NT2/D1 (cell line): Measurements from ENCODE around the gene TRPC6.
"Not testable (repeated sequence)": the region's sequence is repeated elsewhere in the genome, so short reads cannot be mapped to it uniquely, and the experiment has no call there.

Experiments used
- DNase-seq: peaks from one replicate; pipeline ENCODE4 v3.0.0-alpha.2; 2011; ENCODE audit warnings: low read depth, low spot score
- H3K27me3 ChIP-seq: 2 replicates; pipeline ENCODE4 v1.6.0; 2011; ENCODE audit warnings: mild to moderate bottlenecking; ENCODE audit not compliant: insufficient read length, insufficient read depth
- H3K36me3 ChIP-seq: 2 replicates; pipeline ENCODE4 v1.6.1; 2011; ENCODE audit warnings: mild to moderate bottlenecking, low read length, mixed read lengths; ENCODE audit not compliant: insufficient read depth, insufficient read length
- H3K4me1 ChIP-seq: 2 replicates; pipeline ENCODE4 v1.5.1; 2011; ENCODE audit not compliant: insufficient read depth, insufficient read length
- H3K4me3 ChIP-seq: 2 replicates; pipeline ENCODE4 v1.5.1; 2011; ENCODE audit warnings: low read depth; ENCODE audit not compliant: insufficient read length
- H3K9ac ChIP-seq: 2 replicates; pipeline ENCODE4 v1.6.0; 2011; ENCODE audit warnings: low read depth; ENCODE audit not compliant: insufficient read length
- H3K9me3 ChIP-seq: 2 replicates; pipeline ENCODE4 v1.5.1; 2011; ENCODE audit warnings: mild to moderate bottlenecking, low read length; ENCODE audit not compliant: insufficient read depth
- SUZ12 ChIP-seq: IDR thresholded peaks from 2 replicates; pipeline ENCODE4 v1.6.1; 2011; ENCODE audit not compliant: insufficient read length, insufficient read depth; ENCODE audit errors: extremely low read depth
- YY1 ChIP-seq: IDR thresholded peaks from 2 replicates; pipeline ENCODE4 v1.6.1; 2011; ENCODE audit not compliant: insufficient read length, insufficient read depth
- ZNF274 ChIP-seq: IDR thresholded peaks from 2 replicates; pipeline ENCODE4 v1.6.1; 2011; ENCODE audit warnings: mild to moderate bottlenecking, low read depth, low read length

The TRPC6 gene

GRCh38 chr11:101442936-101443521 is 140.8 kb downstream of the TRPC6 start:
- TF ChIP-seq SUZ12 (no peak), YY1 (no peak), ZNF274 (no peak)
- no peak for DNase-seq
- Histone ChIP-seq H3K9ac (no peak overlapping the region), H3K4me3 (no peak overlapping the region), H3K27me3 (no peaks in the 10 kb centered on the region), H3K36me3 (no peaks in the 10 kb centered on the region), H3K4me1 (no peaks in the 10 kb centered on the region), H3K9me3 (no peaks in the 10 kb centered on the region)

- H3K27me3 ChIP-seq = no peaks in the 10 kb centered on the region
These were observed 141.6 kb downstream of the TRPC6 start for GRCh38 chr11:101442171-101442570.

GRCh38 chr11:101441747-101442146 is 142.1 kb downstream of the TRPC6 start:
- DNase-seq = no peak
- H3K9ac ChIP-seq = no peak overlapping the region
- TF ChIP-seq SUZ12 = no peak
- TF ChIP-seq YY1 = no peak
- TF ChIP-seq ZNF274 = no peak

More at GRCh38 chr11:101442171-101442570, 141.6 kb downstream of the TRPC6 start:
- no peaks in the 10 kb centered on the region for H3K36me3 ChIP-seq
- no peaks in the 10 kb centered on the region for H3K9me3 ChIP-seq
- no peaks in the 10 kb centered on the region for H3K4me1 ChIP-seq
- TF ChIP-seq ZNF274 (no peak), SUZ12 (no peak), YY1 (no peak)
- DNase-seq = no peak
- no peak overlapping the region for H3K4me3 ChIP-seq
- H3K9ac ChIP-seq = no peak overlapping the region

GRCh38 chr11:101439488-101439887 is 144.3 kb downstream of the TRPC6 start:
- no peak for DNase-seq
- Histone ChIP-seq H3K36me3 (no peaks in the 10 kb centered on the region), H3K4me3 (no peak overlapping the region), H3K4me1 (no peaks in the 10 kb centered on the region), H3K27me3 (no peaks in the 10 kb centered on the region), H3K9ac (no peak overlapping the region), H3K9me3 (no peaks in the 10 kb centered on the region)
- TF ChIP-seq ZNF274 = no peak
- no peak for TF ChIP-seq SUZ12
- TF ChIP-seq YY1 = no peak

More at GRCh38 chr11:101441747-101442146, 142.1 kb downstream of the TRPC6 start:
- H3K4me3 ChIP-seq = no peak overlapping the region
- no peaks in the 10 kb centered on the region for H3K27me3 ChIP-seq
- no peaks in the 10 kb centered on the region for H3K9me3 ChIP-seq
- no peaks in the 10 kb centered on the region for H3K4me1 ChIP-seq
- H3K36me3 ChIP-seq = no peaks in the 10 kb centered on the region

GRCh38 chr11:101438708-101439107 is 145.1 kb downstream of the TRPC6 start:
- H3K36me3 ChIP-seq, H3K27me3 ChIP-seq, H3K9me3 ChIP-seq, H3K4me1 ChIP-seq, H3K4me3 ChIP-seq, H3K9ac ChIP-seq, DNase-seq: not testable (repeated sequence)

GRCh38 chr11:101438126-101438525 is 145.7 kb downstream of the TRPC6 start:
- Histone ChIP-seq H3K36me3 (no peaks in the 10 kb centered on the region), H3K9ac (no peak overlapping the region), H3K9me3 (no peaks in the 10 kb centered on the region), H3K4me1 (no peaks in the 10 kb centered on the region), H3K27me3 (no peaks in the 10 kb centered on the region), H3K4me3 (no peak overlapping the region)
- TF ChIP-seq ZNF274 (no peak), SUZ12 (no peak)
- no peak for DNase-seq

GRCh38 chr11:101436511-101437142 is 147.2 kb downstream of the TRPC6 start:
- no peaks in the 10 kb centered on the region for H3K4me1 ChIP-seq
- no peak overlapping the region for H3K9ac ChIP-seq
- H3K4me3 ChIP-seq = no peak overlapping the region
- no peaks in the 10 kb centered on the region for H3K36me3 ChIP-seq
- DNase-seq = peak; percentile 69
- H3K27me3 ChIP-seq = no peaks in the 10 kb centered on the region
- H3K9me3 ChIP-seq = no peaks in the 10 kb centered on the region
- TF ChIP-seq SUZ12 = no peak
- no peak for TF ChIP-seq ZNF274
- TF ChIP-seq YY1 = no peak
